Measurements from ENCODE around the gene GRK6.
A peak's percentile ranks its signal among the peaks of the same experiment; 100 is the strongest.
"Not testable (repeated sequence)": the region's sequence is repeated elsewhere in the genome, so short reads cannot be mapped to it uniquely, and the experiment has no call there.

Gene GRK6

DNA sequence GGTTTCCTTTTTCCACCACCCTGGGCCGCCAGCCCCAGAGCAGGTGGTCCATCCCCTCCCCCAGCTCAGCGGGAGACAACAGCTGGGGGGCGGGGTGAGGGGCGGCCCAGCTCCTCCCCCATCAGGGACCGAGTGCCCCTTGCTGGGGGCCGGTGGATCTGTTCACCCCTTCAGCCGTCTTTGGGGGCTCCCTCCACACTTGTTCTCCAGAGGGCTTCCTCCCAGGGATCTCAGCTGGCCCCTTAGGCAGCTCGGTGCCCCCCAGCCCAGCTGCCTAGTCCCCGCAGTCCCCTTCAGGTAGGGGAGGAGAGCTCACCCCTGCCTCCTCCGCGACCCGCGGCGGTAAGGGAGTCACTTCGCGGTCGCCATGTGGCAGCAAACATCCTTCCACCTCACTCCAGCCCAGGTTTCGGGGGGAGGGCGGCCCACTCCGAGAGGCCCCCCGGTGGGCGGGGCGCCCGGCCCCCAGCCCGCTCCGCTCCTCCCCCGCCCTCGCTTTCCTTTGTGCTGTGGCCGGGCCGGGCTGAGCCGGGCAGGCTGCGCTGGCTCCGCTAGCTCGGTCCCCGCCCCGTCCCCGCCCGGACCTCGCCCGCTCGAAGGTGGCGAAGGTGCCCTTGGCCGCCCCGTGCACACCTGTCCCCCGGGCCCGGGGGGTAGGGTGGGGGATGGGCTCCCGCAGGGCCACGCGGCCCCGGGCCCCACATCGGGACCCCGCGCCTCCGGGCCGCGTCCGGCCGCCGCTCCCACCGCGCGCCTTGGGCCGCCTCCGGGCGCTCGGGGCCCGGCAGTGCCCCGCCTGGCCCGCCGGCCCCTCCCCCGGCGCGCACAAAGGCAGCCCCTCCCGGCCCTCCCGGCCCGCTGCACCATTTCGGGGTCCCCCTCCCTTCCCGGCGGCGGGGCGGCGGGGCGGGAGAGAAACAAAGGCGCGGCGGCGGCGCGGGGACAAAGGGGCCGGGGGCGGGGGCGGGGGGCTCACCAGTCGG is 46.3 kb downstream of the GRK6 start:
- peak; percentile 52 for DNase-seq

- DNase-seq, result peak; percentile 30
Measured at GRCh38 chr5:177473443-177474001, 47.0 kb downstream of the GRK6 start, which contains the start of gene DBN1. TSS of gene DBN1 (minus strand) at chr5:177473634. CDS start at chr5:177473521, 113 bp downstream.

DNA sequence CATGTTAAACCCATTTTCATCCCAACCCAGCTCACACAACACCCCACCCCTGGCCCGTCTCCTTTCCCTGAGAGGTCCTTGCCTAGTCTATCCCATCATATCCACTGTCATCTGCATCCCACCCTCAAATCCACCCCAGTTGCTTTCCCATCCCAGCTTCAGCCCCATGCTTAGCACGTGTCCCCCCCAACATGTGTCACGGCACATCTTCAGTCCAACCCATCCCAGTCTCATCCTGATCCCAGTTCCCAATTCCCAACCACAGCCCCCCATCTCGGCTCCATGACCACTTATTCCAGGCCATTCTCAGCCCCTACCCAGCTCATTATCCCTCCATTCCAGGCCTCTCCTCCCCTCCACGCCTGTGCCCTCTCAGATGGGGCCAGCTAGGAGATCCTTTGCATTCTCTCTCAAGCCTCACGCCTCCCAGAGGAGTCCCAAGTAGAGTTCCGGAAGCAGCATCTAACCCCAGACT is 47.6 kb downstream of the GRK6 start:
- DNase-seq, result no peak

- DNase-seq, result no peak
Measured at GRCh38 chr5:177474846-177475562, 48.5 kb downstream of the GRK6 start.

GRCh38 chr5:177475563-177476427 is 49.3 kb downstream of the GRK6 start:
- DNase-seq, result no peak

DNA sequence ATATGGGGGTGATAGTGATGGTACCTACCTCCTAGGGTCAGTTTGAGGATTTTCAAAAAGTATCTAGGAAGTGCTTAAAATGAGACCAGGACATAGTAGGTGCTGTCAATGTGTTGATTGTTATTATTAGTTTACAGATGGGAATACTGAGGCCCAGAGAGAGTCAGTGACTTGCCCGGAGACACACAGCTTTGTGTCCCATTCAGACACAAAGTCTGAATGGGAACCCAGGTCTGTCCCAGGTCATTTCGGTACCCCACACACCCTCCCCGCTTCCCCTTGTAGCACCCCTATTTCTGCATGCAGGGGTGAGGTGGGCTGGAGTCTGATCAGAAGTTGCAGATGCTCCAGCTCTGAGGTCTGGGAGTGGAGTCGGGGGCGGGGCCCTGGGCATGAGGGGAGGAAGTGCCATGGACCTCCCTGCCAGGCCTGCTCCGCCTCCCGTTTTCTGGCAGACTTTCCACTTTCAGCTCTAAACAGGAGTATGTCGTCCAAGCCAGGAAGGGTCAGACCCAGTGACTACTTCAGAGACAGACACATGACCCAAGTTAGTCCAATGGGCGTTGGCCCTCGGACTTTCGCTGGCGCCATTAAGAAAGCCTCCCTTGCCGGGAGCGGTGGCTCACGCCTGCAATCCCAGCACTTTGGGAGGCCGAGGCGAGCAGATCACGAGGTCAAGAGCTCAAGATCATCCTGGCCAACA is 50.2 kb downstream of the GRK6 start:
- DNase-seq, result no peak

DNA sequence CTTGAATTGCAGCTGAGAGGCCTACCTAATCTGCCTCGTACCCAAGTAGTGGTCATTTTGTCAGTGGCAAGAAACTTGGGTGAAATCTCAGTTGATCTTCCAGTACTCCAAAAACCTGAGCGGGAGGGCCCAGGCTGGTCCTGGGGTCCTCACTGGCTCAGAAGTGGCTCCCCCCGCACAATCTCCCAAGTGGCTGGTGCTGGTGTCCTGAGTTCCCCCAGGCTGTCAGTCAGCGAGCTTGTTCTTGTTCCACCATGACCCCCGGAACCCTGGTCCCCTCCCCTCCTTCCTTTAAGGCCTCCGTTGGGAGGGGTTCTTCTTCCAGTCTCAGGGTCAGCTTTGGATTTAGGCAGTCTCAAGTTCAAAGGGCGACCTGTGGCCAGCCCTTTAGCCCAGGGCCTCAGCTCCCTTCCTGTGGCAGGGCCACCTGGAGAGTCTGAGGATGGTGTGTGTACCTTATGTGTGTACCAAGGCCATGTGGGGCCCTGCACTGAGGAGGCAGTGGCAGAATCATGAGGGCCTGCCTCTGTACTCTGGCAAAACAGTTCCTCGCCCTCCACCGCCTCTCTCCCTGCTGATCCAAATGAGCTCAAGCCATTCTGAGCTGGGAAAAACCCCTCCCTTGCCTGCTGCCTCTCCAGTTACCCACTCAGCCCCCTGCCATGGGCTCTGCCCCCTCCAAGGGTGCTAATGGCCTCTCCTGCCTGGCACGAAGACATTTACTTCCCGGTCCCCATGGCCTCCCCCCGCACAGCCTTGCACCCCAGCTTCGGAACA is 51.4 kb downstream of the GRK6 start:
- DNase-seq, result no peak

GRCh38 chr5:177478711-177479646 is 52.5 kb downstream of the GRK6 start:
- DNase-seq, result no peak

GRCh38 chr5:177479774-177480173 is 53.3 kb downstream of the GRK6 start:
- DNase-seq, result no peak

GRCh38 chr5:177482359-177482795 is 55.9 kb downstream of the GRK6 start:
- no peak for DNase-seq

- no peak for DNase-seq
Measured at GRCh38 chr5:177483042-177483441, 56.6 kb downstream of the GRK6 start.

DNA sequence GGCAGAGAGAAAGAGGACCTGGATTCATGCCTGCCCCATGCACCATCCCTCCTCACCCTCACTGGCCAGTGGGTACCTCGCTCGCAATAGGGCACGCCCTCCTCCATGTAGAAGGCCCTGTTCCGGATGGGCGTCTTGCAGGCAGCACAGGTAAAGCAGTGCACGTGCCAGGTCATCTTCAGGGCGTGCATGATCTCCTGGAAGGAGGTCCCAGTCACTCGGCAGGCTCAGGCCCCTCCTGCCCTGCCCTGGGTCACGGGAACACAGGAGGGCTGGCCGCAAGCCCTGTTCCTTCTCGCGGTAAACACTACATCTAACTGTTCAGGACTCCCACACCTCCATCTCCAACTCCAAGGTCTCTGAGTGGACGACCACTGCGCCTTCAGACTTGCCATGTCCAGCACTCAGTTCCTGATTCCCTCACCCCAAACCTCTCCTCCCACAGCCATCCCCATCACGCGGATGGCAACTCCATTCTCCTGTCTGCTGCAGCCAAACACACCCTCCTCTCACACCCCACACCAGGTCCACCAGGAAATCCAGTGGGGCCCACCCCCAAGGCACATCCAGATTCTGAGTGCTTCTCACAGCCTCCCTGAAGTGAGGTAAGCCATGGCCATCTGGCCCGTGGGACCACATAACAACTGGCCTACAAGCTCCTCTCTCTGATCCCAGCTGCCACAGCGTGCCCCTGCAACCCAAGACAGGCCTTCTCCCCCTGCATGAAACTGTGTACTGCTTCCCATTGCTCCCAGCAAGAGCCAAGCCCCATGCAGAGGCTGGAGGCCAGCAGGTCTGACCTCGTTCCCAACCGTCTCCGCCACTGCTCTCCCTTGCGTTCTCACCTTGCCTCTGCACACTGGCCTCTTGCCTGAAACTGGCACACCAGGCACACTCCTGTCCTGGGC is 57.8 kb downstream of the GRK6 start:
- DNase-seq, result no peak

GRCh38 chr5:177484902-177485549 is 58.5 kb downstream of the GRK6 start:
- no peak for DNase-seq

- not testable (repeated sequence) for DNase-seq
Measured at GRCh38 chr5:177485753-177486152, 59.3 kb downstream of the GRK6 start.

- DNase-seq, result no peak
Measured at GRCh38 chr5:177486256-177486655, 59.8 kb downstream of the GRK6 start.

DNA sequence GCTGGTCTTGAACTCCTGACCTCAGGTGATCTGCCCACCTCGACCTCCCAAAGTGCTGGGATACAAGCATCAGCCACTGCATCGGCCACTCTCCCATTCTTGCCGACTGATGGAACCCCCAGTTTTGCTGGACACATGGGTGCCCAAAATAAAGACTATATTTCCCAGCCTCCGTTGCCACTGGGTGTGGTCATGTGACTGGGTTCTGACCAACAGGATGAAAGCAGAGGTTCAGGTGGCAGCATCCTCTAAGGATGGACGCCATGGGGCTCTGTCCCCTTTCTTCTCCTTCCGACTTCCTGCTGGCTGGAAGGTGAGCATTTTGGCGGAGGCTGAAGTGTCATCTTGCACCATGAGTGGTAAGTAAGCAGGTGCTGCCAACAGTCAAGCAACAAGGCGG is 60.7 kb downstream of the GRK6 start:
- no peak for DNase-seq

- no peak for DNase-seq
Measured at GRCh38 chr5:177487975-177488374, 61.5 kb downstream of the GRK6 start.

- DNase-seq, result no peak
Measured at GRCh38 chr5:177489119-177489716, 62.7 kb downstream of the GRK6 start.

Data from stimulated activated CD4-positive, alpha-beta T cell treated with anti-CD3 and anti-CD28 coated beads, Interleukin-4, amount 100 ng/mL, for 1 hour (primary cell).